OCI-LY7 (cell line): ENCODE measurements around the gene KCTD18.

Experiments
- CTCF ChIP-seq: fragments of 200-600 bp; sonication (generic); conservative IDR thresholded peaks from 2 replicates; pipeline ENCODE4 v1.5.1; 2014; ENCODE audit warnings: mild to moderate bottlenecking, antibody characterized with exemption, low read length, moderate library complexity, mixed read lengths
- EZH2phosphoT487 ChIP-seq: fragments of 200-600 bp; sonication (generic); IDR thresholded peaks from 2 replicates; pipeline ENCODE4 v1.6.1; 2018; ENCODE audit warnings: low read depth, borderline replicate concordance, mild to moderate bottlenecking, mixed run types, antibody characterized with exemption, low read length, moderate library complexity, mixed read lengths

DNA sequence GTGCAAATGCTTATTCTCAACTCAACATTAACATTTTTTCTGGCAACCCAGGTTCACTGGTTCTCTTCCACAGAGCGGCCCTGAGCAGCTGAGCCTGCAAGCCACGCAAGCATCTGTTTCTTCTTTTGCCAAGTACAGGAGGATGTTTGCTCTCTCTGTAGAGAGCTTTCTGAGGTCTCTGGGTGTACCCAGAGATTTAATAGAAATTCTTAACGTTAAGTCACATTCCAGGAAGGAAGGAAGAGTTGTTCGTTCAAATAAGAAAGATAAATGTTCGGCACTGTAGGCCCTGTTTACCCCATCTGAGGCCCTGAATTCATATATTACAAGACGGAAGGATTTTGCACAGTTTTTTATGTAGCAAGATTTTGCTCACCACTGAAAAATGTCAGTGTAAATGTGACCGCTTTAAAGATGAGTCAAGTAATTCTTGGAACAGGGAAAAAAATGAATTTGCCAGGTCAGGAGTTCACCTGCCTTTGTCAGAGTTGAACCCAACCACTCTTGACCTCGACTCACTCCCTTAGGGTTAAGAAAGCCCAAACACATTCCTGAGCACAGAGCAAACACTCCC is 30.1 kb downstream of the KCTD18 start:
- no peak for TF ChIP-seq CTCF
- no peak for TF ChIP-seq EZH2phosphoT487
